WTC11 (cell line): ENCODE results near the gene LRP4. TPM values are rescaled to one million over a fixed set of nuclear protein-coding genes. Genes with fewer than 3 reads are reported as not detected.

Experiments used
- ATAC-seq: fragments of 200-7000 bp; cut with Tn5 transposase; 2 replicates; pipeline ENCODE4 v1.10.0; 2021; ENCODE audit warnings: mild to moderate bottlenecking, moderate library complexity
- CTCF ChIA-PET: fragments of 300-600 bp; sonication (Branson Sonifier 250); formaldehyde crosslinking; loops from one replicate; lab custom pipeline; 2021; ENCODE audit warnings: antibody characterized with exemption; lab: Charles Lee
- POLR2A ChIA-PET: fragments of 350-600 bp; sonication (Branson Sonifier 250); formaldehyde crosslinking; loops from one replicate; lab custom pipeline; 2021; ENCODE audit warnings: antibody characterized with exemption; lab: Charles Lee
- DNase-seq: peaks from one replicate; pipeline ENCODE4 v3.0.0; 2021; ENCODE audit warnings: low spot score
- H3K27ac Mint-ChIP-seq: 2 replicates; pipeline ENCODE4 v1.8.0; 2021; ENCODE audit warnings: mixed read lengths
- H3K27me3 Mint-ChIP-seq: 2 replicates; pipeline ENCODE4 v1.8.0; 2021; ENCODE audit warnings: low read depth, mild to moderate bottlenecking, moderate library complexity, mixed read lengths
- H3K36me3 Mint-ChIP-seq: 2 replicates; pipeline ENCODE4 v1.8.0; 2021; ENCODE audit warnings: mixed read lengths
- H3K4me1 Mint-ChIP-seq: 2 replicates; pipeline ENCODE4 v1.8.0; 2022; ENCODE audit warnings: mixed read lengths
- H3K4me3 Mint-ChIP-seq: 2 replicates; pipeline ENCODE4 v1.8.0; 2021; ENCODE audit warnings: mild to moderate bottlenecking, moderate library complexity, mixed read lengths
- H3K9me3 Mint-ChIP-seq: 2 replicates; pipeline ENCODE4 v1.8.0; 2021; ENCODE audit warnings: mixed read lengths
- CBFB ChIP-seq: sonication (generic); formaldehyde crosslinking; IDR thresholded peaks from 2 replicates; pipeline ENCODE4 v1.8.1; 2022; ENCODE audit warnings: mild to moderate bottlenecking, low read depth, missing genetic modification reagents
- CREB1 ChIP-seq: sonication (generic); formaldehyde crosslinking; IDR thresholded peaks from 2 replicates; pipeline ENCODE4 v1.8.0; 2023; ENCODE audit warnings: mild to moderate bottlenecking, missing genetic modification reagents
- FOXP1 ChIP-seq: sonication (generic); formaldehyde crosslinking; IDR thresholded peaks from 2 replicates; pipeline ENCODE4 v1.8.0; 2022; ENCODE audit warnings: missing genetic modification reagents, mild to moderate bottlenecking, moderate library complexity, borderline replicate concordance
- FOXP4 ChIP-seq: sonication (generic); formaldehyde crosslinking; IDR thresholded peaks from 2 replicates; pipeline ENCODE4 v1.8.0; 2022; ENCODE audit warnings: mild to moderate bottlenecking, missing genetic modification reagents
- GABPB1 ChIP-seq: sonication (generic); formaldehyde crosslinking; IDR thresholded peaks from 2 replicates; pipeline ENCODE4 v1.8.1; 2023; ENCODE audit warnings: mild to moderate bottlenecking, missing genetic modification reagents
- GTF2I ChIP-seq: fragments of 250-450 bp; sonication (Bioruptor Pico); conservative IDR thresholded peaks from 2 replicates; pipeline ENCODE4 v1.4.0; 2021; ENCODE audit warnings: mild to moderate bottlenecking
- JAZF1 ChIP-seq: fragments of 250-450 bp; sonication (Bioruptor Pico); IDR thresholded peaks from 2 replicates; pipeline ENCODE4 v1.9.0; 2021; ENCODE audit warnings: moderate library complexity, mild to moderate bottlenecking, inconsistent platforms
- MXD4 ChIP-seq: fragments of 250-450 bp; sonication (Bioruptor Pico); IDR thresholded peaks from 2 replicates; pipeline ENCODE4 v1.8.0; 2021; ENCODE audit warnings: mild to moderate bottlenecking, moderate library complexity, borderline replicate concordance
- NFATC4 ChIP-seq: fragments of 250-450 bp; sonication (Bioruptor Pico); IDR thresholded peaks from 2 replicates; pipeline ENCODE4 v1.9.0; 2021; ENCODE audit warnings: mild to moderate bottlenecking
- NFE2L1 ChIP-seq: sonication (generic); formaldehyde crosslinking; IDR thresholded peaks from 2 replicates; pipeline ENCODE4 v1.8.1; 2023; ENCODE audit warnings: missing genetic modification reagents
- NFYB ChIP-seq: sonication (generic); formaldehyde crosslinking; conservative IDR thresholded peaks from 2 replicates; pipeline ENCODE4 v1.8.0; 2022; ENCODE audit warnings: low read depth, missing genetic modification reagents
- NR2C2 ChIP-seq: sonication (generic); formaldehyde crosslinking; IDR thresholded peaks from 2 replicates; pipeline ENCODE4 v1.8.0; 2022; ENCODE audit warnings: mild to moderate bottlenecking, missing genetic modification reagents
- ZBTB43 ChIP-seq: sonication (generic); formaldehyde crosslinking; IDR thresholded peaks from 2 replicates; pipeline ENCODE4 v1.8.1; 2023; ENCODE audit warnings: mild to moderate bottlenecking, missing genetic modification reagents
- ZMAT4 ChIP-seq: fragments of 250-450 bp; sonication (Bioruptor Pico); IDR thresholded peaks from 2 replicates; pipeline ENCODE4 v1.9.0; 2021; ENCODE audit warnings: mild to moderate bottlenecking
- ZNF121 ChIP-seq: sonication (generic); formaldehyde crosslinking; IDR thresholded peaks from 2 replicates; pipeline ENCODE4 v1.8.0; 2023; ENCODE audit warnings: missing genetic modification reagents
- ZNF138 ChIP-seq: sonication (generic); formaldehyde crosslinking; conservative IDR thresholded peaks from 2 replicates; pipeline ENCODE4 v1.8.1; 2022; ENCODE audit warnings: mild to moderate bottlenecking, moderate library complexity, missing genetic modification reagents
- ZNF396 ChIP-seq: fragments of 250-450 bp; sonication (Bioruptor Pico); IDR thresholded peaks from 2 replicates; pipeline ENCODE4 v1.8.0; 2021; ENCODE audit warnings: mild to moderate bottlenecking, moderate library complexity, borderline replicate concordance
- ZNF416 ChIP-seq: fragments of 250-450 bp; sonication (Bioruptor Pico); IDR thresholded peaks from 2 replicates; pipeline ENCODE4 v1.9.0; 2021; ENCODE audit warnings: mild to moderate bottlenecking, inconsistent platforms
- ZNF425 ChIP-seq: fragments of 250-450 bp; sonication (Bioruptor Pico); conservative IDR thresholded peaks from 2 replicates; pipeline ENCODE4 v1.9.0; 2021; ENCODE audit warnings: mild to moderate bottlenecking
- ZNF512 ChIP-seq: sonication (generic); formaldehyde crosslinking; IDR thresholded peaks from 2 replicates; pipeline ENCODE4 v1.8.1; 2022; ENCODE audit warnings: missing genetic modification reagents, borderline replicate concordance
- total RNA-seq: library from RNA; stranded (reverse); gene quantifications from 3 replicates; pipeline ENCODE4 v1.2.3, GENCODE V29; 2021
- TF ChIP-seq, protein P1 (sequence below): sonication (generic); formaldehyde crosslinking; IDR thresholded peaks from 2 replicates; pipeline ENCODE4 v1.8.1; 2023; ENCODE audit warnings: mild to moderate bottlenecking, missing genetic modification reagents, moderate library complexity

Gene LRP4
- total RNA-seq, 1 experiment from 2014 or later = 39.5 TPM

DNA sequence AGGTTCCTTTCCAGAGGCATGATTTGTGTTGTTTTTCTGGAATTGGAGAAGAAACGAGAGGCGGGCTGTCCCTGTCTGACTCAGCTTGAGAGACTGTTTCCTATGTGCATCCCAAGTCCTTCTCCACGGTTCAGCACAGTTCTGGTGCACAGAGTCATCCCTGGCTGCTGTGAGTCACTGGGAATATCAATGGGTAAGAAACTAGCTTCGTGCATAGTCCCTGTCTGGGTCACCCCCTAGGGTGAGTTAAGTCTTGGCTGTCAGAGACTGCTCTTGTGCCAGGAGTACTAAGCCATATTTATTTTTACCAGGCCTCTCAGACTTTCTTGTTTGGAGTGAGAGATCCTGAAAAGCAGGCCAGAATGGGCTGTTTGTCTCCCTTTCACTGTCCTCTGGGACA lies 2.4 kb upstream of the LRP4 start (continued):
- TF ChIP-seq, protein P1, sequence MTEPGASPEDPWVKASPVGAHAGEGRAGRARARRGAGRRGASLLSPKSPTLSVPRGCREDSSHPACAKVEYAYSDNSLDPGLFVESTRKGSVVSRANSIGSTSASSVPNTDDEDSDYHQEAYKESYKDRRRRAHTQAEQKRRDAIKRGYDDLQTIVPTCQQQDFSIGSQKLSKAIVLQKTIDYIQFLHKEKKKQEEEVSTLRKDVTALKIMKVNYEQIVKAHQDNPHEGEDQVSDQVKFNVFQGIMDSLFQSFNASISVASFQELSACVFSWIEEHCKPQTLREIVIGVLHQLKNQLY (CRISPR knock-in tag) = no peak
- no peak for TF ChIP-seq NFE2L1
- no peak for TF ChIP-seq ZNF396 (CRISPR knock-in tag)
- TF ChIP-seq ZNF512 (CRISPR knock-in tag) = no peak
- TF ChIP-seq ZNF425 (CRISPR knock-in tag) = no peak
- TF ChIP-seq FOXP4 (CRISPR knock-in tag) = no peak
- no peak for TF ChIP-seq GABPB1 (CRISPR knock-in tag)
- no peak for TF ChIP-seq CREB1 (CRISPR knock-in tag)
- TF ChIP-seq ZNF416 (CRISPR knock-in tag) = no peak
- no peak for TF ChIP-seq ZBTB43 (CRISPR knock-in tag)
- no peak for TF ChIP-seq GTF2I (CRISPR knock-in tag)

DNA sequence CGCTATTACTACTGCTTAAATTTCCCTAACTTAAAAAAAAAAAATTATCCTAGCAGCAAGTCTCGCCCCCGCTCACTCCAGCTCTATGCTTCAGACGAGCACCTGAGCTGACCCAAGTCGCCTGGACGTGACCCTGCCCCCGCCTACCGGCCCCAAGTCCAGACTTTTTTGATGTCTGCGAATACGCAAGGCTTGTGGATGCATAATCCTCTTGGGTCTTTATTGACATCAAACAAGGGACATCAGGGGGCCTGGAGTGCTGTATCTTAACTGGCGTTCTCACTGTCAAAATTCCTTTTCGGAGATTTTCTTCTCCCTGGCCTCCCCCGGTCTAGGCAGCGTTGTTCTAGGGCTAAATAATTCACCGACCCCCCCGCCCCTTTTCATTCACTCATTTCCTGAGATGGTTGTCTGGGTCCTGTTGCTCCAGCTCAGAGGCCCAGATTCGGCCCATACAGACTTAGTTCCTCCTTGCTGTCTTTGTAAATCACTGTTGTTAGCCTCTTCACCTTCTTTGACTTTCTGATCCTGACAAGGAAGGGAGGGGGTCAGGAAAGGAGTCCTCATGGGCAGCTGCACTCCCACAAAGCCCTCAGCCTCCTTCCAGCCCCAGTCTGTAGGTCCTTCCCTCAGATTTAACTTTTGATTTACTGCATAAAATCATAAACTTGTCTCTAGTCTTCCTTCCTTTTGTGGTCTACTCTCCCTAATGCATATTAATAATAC lies 601 bp upstream of the LRP4 start:
- peaks cover 7% of the 10 kb centered on the region; the same call in 1 of the 2 replicates for H3K27me3 Mint-ChIP-seq
- peak overlapping the region; percentile 85 for H3K4me3 Mint-ChIP-seq
- ChIA-PET POLR2A (interaction anchor here (0.7 kb wide), 1 partner anchor 1152 kb away, joined by 9 read pairs; no protein-coding TSS in a partner anchor), CTCF (interaction anchor here (0.5 to 3.1 kb wide), 10 partner anchors 9 to 946 kb away, joined by 3 to 32 read pairs (median 4); partner anchors contain the start of gene CSTPP1)
- no peaks in the 10 kb centered on the region for H3K9me3 Mint-ChIP-seq
- H3K36me3 Mint-ChIP-seq = peaks cover 3% of the 10 kb centered on the region; the same call in 1 of the 2 replicates
- H3K27ac Mint-ChIP-seq = peak overlapping the region; percentile 26
- ATAC-seq (peak; percentile 10), DNase-seq (peak; percentile 40)
- H3K4me1 Mint-ChIP-seq = peaks cover 47% of the 10 kb centered on the region
- TF ChIP-seq MXD4 (no peak), ZMAT4 (CRISPR knock-in tag) (no peak), CBFB (no peak), FOXP4 (CRISPR knock-in tag) (no peak), ZBTB43 (CRISPR knock-in tag) (no peak), ZNF138 (CRISPR knock-in tag) (no peak), ZNF512 (CRISPR knock-in tag) (no peak), NFATC4 (CRISPR knock-in tag) (no peak), JAZF1 (CRISPR knock-in tag) (no peak), FOXP1 (CRISPR knock-in tag) (no peak), NR2C2 (CRISPR knock-in tag) (no peak), NFYB (no peak), ZNF121 (CRISPR knock-in tag) (no peak), CREB1 (CRISPR knock-in tag) (no peak)
